CD4-positive, alpha-beta T cell (primary cell): Measurements from ENCODE around the gene LDLRAP1. TPM values are rescaled to one million over a fixed set of nuclear protein-coding genes. Genes with fewer than 3 reads are reported as not detected.

Experiments
- ATAC-seq: fragments of 200-7000 bp; cut with Tn5 transposase; one replicate; pipeline ENCODE4 v1.10.0; 2022; ENCODE audit warnings: mild to moderate bottlenecking; ENCODE audit not compliant: poor library complexity
- CTCF ChIA-PET: fragments of 350-600 bp; sonication (Branson Sonifier 250); formaldehyde crosslinking; loops from one replicate; lab custom pipeline; 2021; ENCODE audit warnings: antibody characterized with exemption, inconsistent platforms; lab: Charles Lee
- POLR2A ChIA-PET: fragments of 350-600 bp; sonication (Branson Sonifier 250); formaldehyde crosslinking; loops from one replicate; lab custom pipeline; 2021; ENCODE audit warnings: antibody characterized with exemption, inconsistent platforms; lab: Charles Lee
- DNase-seq, 14 experiments: peaks; one replicate each; pipeline ENCODE4 v3.0.0-alpha.2; 2013 to 2020; ENCODE audit warnings: mixed read lengths in 2 of 14
- H3K27ac ChIP-seq, 2 donors: one replicate each; pipeline versions ENCODE4 v1.5.1 to v1.7.0; 2013; ENCODE audit warnings: low read length in 2 of 2, low read depth in 1 of 2, mild to moderate bottlenecking in 1 of 2
- H3K27me3 ChIP-seq, 2 experiments: 1 replicate in 1 of 2; 2 replicates in 1 of 2; pipeline versions ENCODE4 v1.6.1 to v1.7.0; 2013; ENCODE audit warnings: low read length in 2 of 2, control low read depth in 1 of 2, mild to moderate bottlenecking in 1 of 2, moderate library complexity in 1 of 2; ENCODE audit not compliant: insufficient read depth in 2 of 2, control insufficient read depth in 1 of 2
- H3K36me3 ChIP-seq: one replicate; pipeline ENCODE4 v1.6.1; 2013; ENCODE audit warnings: low read length, control low read depth; ENCODE audit not compliant: insufficient read depth
- H3K4me1 ChIP-seq: one replicate; pipeline ENCODE4 v1.6.1; 2013; ENCODE audit warnings: low read length, control low read depth; ENCODE audit not compliant: insufficient read depth
- H3K4me3 ChIP-seq: one replicate; pipeline ENCODE4 v1.5.1; 2013; ENCODE audit warnings: mild to moderate bottlenecking, low read length, moderate library complexity
- H3K9me3 ChIP-seq, 2 experiments: 1 replicate in 1 of 2; 2 replicates in 1 of 2; pipeline versions ENCODE4 v1.6.1 to v1.7.0; 2013; ENCODE audit warnings: low read length in 2 of 2, mild to moderate bottlenecking in 2 of 2, control low read depth in 1 of 2, moderate library complexity in 1 of 2; ENCODE audit not compliant: control insufficient read depth in 1 of 2, insufficient read depth in 1 of 2
- H3K27ac Mint-ChIP-seq: one replicate; pipeline ENCODE4 v1.8.0; 2020; ENCODE audit warnings: mixed read lengths
- H3K27me3 Mint-ChIP-seq: one replicate; pipeline ENCODE4 v1.8.0; 2021; ENCODE audit warnings: mixed read lengths
- H3K36me3 Mint-ChIP-seq: one replicate; pipeline ENCODE4 v1.8.0; 2021; ENCODE audit warnings: low read depth, mixed read lengths
- H3K4me1 Mint-ChIP-seq: one replicate; pipeline ENCODE4 v1.8.0; 2021; ENCODE audit warnings: low read depth, mixed read lengths
- H3K4me3 Mint-ChIP-seq: one replicate; pipeline ENCODE4 v1.8.0; 2020; ENCODE audit warnings: mild to moderate bottlenecking, mixed read lengths
- H3K9me3 Mint-ChIP-seq: one replicate; pipeline ENCODE4 v1.8.0; 2020; ENCODE audit warnings: mixed read lengths
- intact Hi-C, 2 experiments: fragments of 100-400 bp; cut with DNase I in 1 of 2; cut with micrococcal nuclease in 1 of 2; formaldehyde crosslinking; loops; one replicate each; pipeline versions ENCODE4 v1.15.1 to v1.9.0; 2023 to 2025; cut with DNase I, micrococcal nuclease
- total RNA-seq, 174 experiments: library from RNA in 2 of 174; stranded (reverse) in 2 of 174; gene quantifications; one replicate each; pipeline ENCODE4 v1.2.3 and lab custom pipeline; 2021 to 2026
- TF ChIP-seq, protein P1 (sequence below): fragments of 200-600 bp; IDR thresholded peaks from one replicate; pipeline ENCODE4 v1.8.0; 2022; ENCODE audit warnings: antibody characterized with exemption, mild to moderate bottlenecking

The LDLRAP1 gene
- total RNA-seq, 2 experiments from 2014 or later, result 70.5 to 73.5 TPM

DNA sequence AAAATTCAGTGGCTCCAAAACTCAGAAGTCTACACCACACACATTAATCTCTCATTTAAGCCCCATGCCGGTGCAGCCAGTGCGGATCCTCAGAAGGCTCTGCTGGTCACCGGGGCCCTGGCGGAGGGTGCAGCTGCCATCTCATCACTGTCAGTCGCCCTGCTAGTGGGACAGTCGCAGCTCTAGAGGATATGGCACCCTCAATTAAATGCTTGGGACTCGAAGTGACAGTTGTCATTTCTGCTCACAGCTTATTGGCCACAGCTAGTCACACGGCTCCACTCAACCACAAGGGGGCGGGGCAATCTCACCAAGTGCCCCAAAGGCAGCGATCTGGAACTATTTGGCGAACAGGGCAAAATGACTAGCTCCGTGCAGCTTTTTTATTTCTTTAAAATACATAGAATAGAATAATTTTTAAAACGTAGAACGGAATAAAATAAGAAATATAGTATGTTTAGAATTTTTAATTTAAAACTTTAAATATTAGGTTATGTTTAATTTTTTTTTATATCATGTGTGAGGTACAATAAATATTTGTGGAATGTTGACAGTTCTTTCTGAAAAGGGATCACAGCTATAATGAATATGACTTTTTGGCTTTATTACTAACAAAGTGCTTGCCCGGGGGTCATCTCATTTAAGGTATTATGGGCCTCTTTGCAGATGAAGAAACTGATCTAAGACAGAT lies 65.2 kb downstream of the LDLRAP1 start:
- CTCF ChIA-PET, result interaction anchor here (0.6 to 2.2 kb wide), 26 partner anchors 10 to 286 kb away, joined by 3 to 12 read pairs (median 4); no protein-coding TSS in a partner anchor
- no peaks in the 10 kb centered on the region for H3K9me3 Mint-ChIP-seq
- H3K4me3 Mint-ChIP-seq, result peak overlapping the region; percentile 45
- Histone ChIP-seq H3K4me3 (peak overlapping the region; percentile 6), H3K27me3 (no peaks in the 10 kb centered on the region), H3K27ac (no peak overlapping the region), H3K36me3 (no peaks in the 10 kb centered on the region), H3K4me1 (peaks cover 17% of the 10 kb centered on the region), H3K9me3 (no peaks in the 10 kb centered on the region)
- H3K27me3 Mint-ChIP-seq, result no peaks in the 10 kb centered on the region
- ATAC-seq, result peak; percentile 99
- intact Hi-C loops, result loop anchor here in 1 of 2 experiments (2.0 kb wide), 1 partner anchor 390 kb away; the partner anchor contains the start of gene PAFAH2
- TF ChIP-seq, protein P1, sequence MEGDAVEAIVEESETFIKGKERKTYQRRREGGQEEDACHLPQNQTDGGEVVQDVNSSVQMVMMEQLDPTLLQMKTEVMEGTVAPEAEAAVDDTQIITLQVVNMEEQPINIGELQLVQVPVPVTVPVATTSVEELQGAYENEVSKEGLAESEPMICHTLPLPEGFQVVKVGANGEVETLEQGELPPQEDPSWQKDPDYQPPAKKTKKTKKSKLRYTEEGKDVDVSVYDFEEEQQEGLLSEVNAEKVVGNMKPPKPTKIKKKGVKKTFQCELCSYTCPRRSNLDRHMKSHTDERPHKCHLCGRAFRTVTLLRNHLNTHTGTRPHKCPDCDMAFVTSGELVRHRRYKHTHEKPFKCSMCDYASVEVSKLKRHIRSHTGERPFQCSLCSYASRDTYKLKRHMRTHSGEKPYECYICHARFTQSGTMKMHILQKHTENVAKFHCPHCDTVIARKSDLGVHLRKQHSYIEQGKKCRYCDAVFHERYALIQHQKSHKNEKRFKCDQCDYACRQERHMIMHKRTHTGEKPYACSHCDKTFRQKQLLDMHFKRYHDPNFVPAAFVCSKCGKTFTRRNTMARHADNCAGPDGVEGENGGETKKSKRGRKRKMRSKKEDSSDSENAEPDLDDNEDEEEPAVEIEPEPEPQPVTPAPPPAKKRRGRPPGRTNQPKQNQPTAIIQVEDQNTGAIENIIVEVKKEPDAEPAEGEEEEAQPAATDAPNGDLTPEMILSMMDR, result peak; percentile 71
- no peak overlapping the region for H3K27ac Mint-ChIP-seq
- no peaks in the 10 kb centered on the region for H3K36me3 Mint-ChIP-seq
- H3K4me1 Mint-ChIP-seq, result peaks cover 25% of the 10 kb centered on the region
- peak; percentile 78 to 95 (median 86) for DNase-seq
- POLR2A ChIA-PET, result interaction anchor here (0.6 to 2.8 kb wide), 20 partner anchors 8 to 389 kb away, joined by 3 to 19 read pairs (median 5); partner anchors contain the start of genes MAN1C1, MTFR1L, PAFAH2 and PAQR7

DNA sequence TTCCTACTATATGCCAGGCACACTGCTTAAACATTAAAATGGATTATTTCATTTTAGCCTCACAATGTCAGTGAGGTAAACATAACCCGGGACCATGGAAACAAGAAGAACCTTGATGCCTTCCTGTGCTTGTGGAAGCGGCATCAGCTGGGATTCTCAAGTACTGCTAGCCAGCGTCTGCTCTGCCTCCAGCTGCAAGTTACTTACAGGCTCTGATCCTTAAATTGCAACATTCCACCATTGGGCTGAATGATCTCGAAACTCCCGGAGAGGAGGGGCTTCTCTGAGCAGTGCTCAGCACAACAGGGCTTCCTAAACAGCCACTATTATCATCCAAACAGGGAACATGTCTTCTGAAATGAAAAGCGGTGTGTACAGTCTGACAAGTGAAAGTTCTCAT lies 66.5 kb downstream of the LDLRAP1 start:
- Histone ChIP-seq H3K4me3 (no peak overlapping the region), H3K27ac (no peak overlapping the region), H3K4me1 (peaks cover 24% of the 10 kb centered on the region), H3K9me3 (no peaks in the 10 kb centered on the region), H3K36me3 (no peaks in the 10 kb centered on the region), H3K27me3 (no peaks in the 10 kb centered on the region)
- ChIA-PET CTCF (interaction anchor here (1.0 to 2.2 kb wide), 6 partner anchors 9 to 200 kb away, joined by 3 to 12 read pairs (median 9); no protein-coding TSS in a partner anchor), POLR2A (interaction anchor here (1.6 to 2.8 kb wide), 6 partner anchors 9 to 210 kb away, joined by 5 to 19 read pairs (median 10); partner anchors contain the start of gene MTFR1L)
- Mint-ChIP-seq H3K27ac (no peak overlapping the region), H3K36me3 (no peaks in the 10 kb centered on the region), H3K9me3 (no peaks in the 10 kb centered on the region), H3K4me1 (peaks cover 34% of the 10 kb centered on the region), H3K4me3 (no peak overlapping the region), H3K27me3 (no peaks in the 10 kb centered on the region)
- intact Hi-C loops, result loop anchor here (2.0 kb wide), 2 partner anchors 187 to 389 kb away; partner anchors contain the start of gene PAFAH2 (in 1 of the 2)
- TF ChIP-seq, protein P1, result no peak
- ATAC-seq, result no peak
- DNase-seq, result no peak

DNA sequence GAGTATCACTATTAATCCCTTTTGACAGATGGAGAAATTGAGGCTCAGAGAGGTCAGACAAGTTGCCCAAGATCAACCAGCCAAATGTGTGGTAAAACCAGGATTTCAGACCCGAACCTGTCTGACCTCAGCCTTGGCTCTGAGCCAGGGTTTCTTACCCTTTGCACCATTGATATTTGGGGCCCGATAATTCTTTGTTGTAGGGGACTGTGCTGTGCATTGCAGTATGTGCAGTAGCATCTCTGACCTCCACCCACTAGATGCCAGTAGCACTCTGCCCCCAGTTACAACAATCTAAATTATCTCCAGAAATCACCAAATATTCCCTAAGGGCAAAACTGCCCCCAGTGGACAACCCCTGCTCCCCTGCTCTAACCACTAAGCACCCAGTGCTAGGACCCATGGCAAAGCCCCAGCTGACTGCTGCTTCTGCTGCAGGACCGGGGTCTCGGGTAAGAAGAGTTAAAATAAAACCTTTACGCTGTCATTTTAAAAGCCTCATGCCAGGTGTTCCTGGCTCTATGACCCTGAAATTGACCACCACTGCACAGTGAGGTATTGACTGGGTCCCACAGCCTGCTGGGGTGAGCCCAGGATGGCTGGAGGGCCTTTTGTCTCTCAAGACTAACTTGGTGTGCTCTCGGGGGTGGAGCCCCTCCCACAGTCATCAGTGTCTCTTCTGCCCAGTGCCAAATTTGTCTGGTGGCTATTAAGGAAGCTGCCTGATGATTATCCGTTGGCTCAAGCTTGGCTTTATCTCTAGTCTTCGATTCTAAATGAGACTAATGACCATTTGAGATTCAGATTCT lies 67.6 kb downstream of the LDLRAP1 start:
- Histone ChIP-seq H3K36me3 (no peaks in the 10 kb centered on the region), H3K4me3 (no peak overlapping the region), H3K4me1 (peaks cover 35% of the 10 kb centered on the region), H3K27ac (no peak overlapping the region), H3K27me3 (no peaks in the 10 kb centered on the region), H3K9me3 (no peaks in the 10 kb centered on the region)
- Mint-ChIP-seq H3K9me3 (no peaks in the 10 kb centered on the region), H3K27ac (no peak overlapping the region), H3K4me3 (no peak overlapping the region), H3K36me3 (no peaks in the 10 kb centered on the region), H3K4me1 (peaks cover 44% of the 10 kb centered on the region), H3K27me3 (no peaks in the 10 kb centered on the region)
- ATAC-seq (no peak), DNase-seq (peak in 6 of 14 experiments; percentile 16 to 60 (median 35))
- TF ChIP-seq, protein P1, result peak; percentile 52
- intact Hi-C loops, result loop anchor here (1.0 to 2.0 kb wide), 3 partner anchors 184 to 199 kb away; no protein-coding TSS in a partner anchor
- POLR2A ChIA-PET, result interaction anchor here (0.5 to 2.8 kb wide), 5 partner anchors 8 to 209 kb away, joined by 3 to 19 read pairs (median 4); partner anchors contain the start of gene MTFR1L
- CTCF ChIA-PET, result interaction anchor here (1.0 to 1.7 kb wide), 2 partner anchors 31 to 82 kb away, joined by 3 to 5 read pairs; no protein-coding TSS in a partner anchor
